ENCODE results near the gene BCR.

DNA sequence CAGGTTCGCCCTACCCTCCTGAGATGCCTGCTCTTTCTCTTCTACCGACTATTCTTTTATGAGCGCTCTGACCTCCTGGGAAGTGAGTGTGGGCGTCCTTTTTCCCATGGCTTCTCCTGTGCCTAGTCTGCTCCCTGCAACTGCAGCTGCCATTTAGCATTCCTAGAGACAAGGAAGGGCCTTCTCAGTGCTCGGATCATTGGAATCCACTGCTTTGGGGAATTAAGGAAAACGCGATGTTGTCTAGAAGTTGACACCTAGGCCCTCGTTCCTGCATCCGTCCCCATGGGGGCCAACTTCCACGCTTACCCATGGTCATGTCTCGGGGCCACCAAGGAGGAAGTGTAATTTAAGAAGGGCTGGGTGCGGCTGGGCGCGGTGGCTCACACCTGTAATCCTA, 95.4 kb downstream of the BCR start:
- TF ChIP-seq, protein P1, sequence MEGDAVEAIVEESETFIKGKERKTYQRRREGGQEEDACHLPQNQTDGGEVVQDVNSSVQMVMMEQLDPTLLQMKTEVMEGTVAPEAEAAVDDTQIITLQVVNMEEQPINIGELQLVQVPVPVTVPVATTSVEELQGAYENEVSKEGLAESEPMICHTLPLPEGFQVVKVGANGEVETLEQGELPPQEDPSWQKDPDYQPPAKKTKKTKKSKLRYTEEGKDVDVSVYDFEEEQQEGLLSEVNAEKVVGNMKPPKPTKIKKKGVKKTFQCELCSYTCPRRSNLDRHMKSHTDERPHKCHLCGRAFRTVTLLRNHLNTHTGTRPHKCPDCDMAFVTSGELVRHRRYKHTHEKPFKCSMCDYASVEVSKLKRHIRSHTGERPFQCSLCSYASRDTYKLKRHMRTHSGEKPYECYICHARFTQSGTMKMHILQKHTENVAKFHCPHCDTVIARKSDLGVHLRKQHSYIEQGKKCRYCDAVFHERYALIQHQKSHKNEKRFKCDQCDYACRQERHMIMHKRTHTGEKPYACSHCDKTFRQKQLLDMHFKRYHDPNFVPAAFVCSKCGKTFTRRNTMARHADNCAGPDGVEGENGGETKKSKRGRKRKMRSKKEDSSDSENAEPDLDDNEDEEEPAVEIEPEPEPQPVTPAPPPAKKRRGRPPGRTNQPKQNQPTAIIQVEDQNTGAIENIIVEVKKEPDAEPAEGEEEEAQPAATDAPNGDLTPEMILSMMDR (conservative IDR thresholded peaks at IDR 0.05; ENCODE audit: low read depth, low read length) = no peak
- TF ChIP-seq POLR2A (IDR thresholded peaks at IDR 0.05; ENCODE audit: low read depth, low read length) (no peak), RAD21 (IDR thresholded peaks at IDR 0.05; ENCODE audit: low read length) (no peak), MXI1 (IDR thresholded peaks at IDR 0.05; ENCODE audit: borderline replicate concordance, low read depth, low read length) (no peak), BHLHE40 (IDR thresholded peaks at IDR 0.05; ENCODE audit: low read depth, low read length) (no peak), MAZ (IDR thresholded peaks at IDR 0.05; ENCODE audit: borderline replicate concordance, low read depth, low read length) (no peak), CHD1 (IDR thresholded peaks at IDR 0.05; ENCODE audit: low read depth, low read length) (no peak), CEBPB (IDR thresholded peaks at IDR 0.05; ENCODE audit: low read depth, low read length) (no peak), SMC3 (IDR thresholded peaks at IDR 0.05; ENCODE audit: low read depth, low read length) (no peak)
- TF ChIP-seq, protein P2, sequence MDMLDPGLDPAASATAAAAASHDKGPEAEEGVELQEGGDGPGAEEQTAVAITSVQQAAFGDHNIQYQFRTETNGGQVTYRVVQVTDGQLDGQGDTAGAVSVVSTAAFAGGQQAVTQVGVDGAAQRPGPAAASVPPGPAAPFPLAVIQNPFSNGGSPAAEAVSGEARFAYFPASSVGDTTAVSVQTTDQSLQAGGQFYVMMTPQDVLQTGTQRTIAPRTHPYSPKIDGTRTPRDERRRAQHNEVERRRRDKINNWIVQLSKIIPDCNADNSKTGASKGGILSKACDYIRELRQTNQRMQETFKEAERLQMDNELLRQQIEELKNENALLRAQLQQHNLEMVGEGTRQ (IDR thresholded peaks at IDR 0.05; ENCODE audit: low read depth, low read length) = no peak
- TF ChIP-seq, protein P3, sequence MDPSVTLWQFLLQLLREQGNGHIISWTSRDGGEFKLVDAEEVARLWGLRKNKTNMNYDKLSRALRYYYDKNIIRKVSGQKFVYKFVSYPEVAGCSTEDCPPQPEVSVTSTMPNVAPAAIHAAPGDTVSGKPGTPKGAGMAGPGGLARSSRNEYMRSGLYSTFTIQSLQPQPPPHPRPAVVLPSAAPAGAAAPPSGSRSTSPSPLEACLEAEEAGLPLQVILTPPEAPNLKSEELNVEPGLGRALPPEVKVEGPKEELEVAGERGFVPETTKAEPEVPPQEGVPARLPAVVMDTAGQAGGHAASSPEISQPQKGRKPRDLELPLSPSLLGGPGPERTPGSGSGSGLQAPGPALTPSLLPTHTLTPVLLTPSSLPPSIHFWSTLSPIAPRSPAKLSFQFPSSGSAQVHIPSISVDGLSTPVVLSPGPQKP (IDR thresholded peaks at IDR 0.05; ENCODE audit: borderline replicate concordance, low read depth, low read length) = no peak

Data from IMR-90 (cell line).